ENCODE measurements around the gene CYS1. TPM values are rescaled to one million over a fixed set of nuclear protein-coding genes. Genes with fewer than 3 reads are reported as not detected.

The CYS1 gene
- polyA plus RNA-seq, 1 experiment: 2.5 TPM

DNA sequence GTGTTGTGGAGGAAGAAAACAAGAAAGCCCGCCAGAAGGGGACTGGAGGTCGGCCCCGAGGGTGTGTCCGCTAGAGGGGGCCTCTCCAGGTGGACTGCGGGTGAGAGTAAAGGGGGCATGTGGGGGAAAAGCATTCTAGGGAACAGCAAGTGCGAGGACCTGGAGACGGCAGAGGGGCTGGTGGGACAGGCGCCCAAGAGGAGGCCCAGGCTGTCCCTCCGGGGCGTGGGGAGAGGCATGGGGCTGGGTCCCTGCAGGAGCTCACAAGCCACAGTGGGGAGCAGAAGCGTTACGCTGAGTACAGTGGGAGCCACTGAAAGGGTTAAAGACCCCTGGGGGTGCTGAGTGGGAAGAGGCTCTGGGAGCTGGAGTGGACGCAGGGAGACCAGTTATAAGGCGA lies 38.5 kb downstream of the CYS1 start:
- Histone ChIP-seq H3K36me3 (ENCODE audit: control insufficient read depth, insufficient read depth, low read length) (no peaks in the 10 kb centered on the region; the same call in 1 of the 2 replicates), H3K27me3 (ENCODE audit: control insufficient read depth, insufficient read depth, low read length) (no peaks in the 10 kb centered on the region), H3K4me3 (ENCODE audit: low read depth, low read length) (no peak overlapping the region)
- DNase-seq (ENCODE audit: low read depth): no peak
- CTCF ChIA-PET: interaction anchor here (1.0 to 3.1 kb wide), 4 partner anchors 55 to 241 kb away, joined by 3 to 14 read pairs (median 4); no protein-coding TSS in a partner anchor
- TF ChIP-seq, protein P1, sequence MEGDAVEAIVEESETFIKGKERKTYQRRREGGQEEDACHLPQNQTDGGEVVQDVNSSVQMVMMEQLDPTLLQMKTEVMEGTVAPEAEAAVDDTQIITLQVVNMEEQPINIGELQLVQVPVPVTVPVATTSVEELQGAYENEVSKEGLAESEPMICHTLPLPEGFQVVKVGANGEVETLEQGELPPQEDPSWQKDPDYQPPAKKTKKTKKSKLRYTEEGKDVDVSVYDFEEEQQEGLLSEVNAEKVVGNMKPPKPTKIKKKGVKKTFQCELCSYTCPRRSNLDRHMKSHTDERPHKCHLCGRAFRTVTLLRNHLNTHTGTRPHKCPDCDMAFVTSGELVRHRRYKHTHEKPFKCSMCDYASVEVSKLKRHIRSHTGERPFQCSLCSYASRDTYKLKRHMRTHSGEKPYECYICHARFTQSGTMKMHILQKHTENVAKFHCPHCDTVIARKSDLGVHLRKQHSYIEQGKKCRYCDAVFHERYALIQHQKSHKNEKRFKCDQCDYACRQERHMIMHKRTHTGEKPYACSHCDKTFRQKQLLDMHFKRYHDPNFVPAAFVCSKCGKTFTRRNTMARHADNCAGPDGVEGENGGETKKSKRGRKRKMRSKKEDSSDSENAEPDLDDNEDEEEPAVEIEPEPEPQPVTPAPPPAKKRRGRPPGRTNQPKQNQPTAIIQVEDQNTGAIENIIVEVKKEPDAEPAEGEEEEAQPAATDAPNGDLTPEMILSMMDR (IDR thresholded peaks at IDR 0.05; ENCODE audit: insufficient read depth, low read depth, low read length): no peak
- POLR2A ChIA-PET: no interaction called here

DNA sequence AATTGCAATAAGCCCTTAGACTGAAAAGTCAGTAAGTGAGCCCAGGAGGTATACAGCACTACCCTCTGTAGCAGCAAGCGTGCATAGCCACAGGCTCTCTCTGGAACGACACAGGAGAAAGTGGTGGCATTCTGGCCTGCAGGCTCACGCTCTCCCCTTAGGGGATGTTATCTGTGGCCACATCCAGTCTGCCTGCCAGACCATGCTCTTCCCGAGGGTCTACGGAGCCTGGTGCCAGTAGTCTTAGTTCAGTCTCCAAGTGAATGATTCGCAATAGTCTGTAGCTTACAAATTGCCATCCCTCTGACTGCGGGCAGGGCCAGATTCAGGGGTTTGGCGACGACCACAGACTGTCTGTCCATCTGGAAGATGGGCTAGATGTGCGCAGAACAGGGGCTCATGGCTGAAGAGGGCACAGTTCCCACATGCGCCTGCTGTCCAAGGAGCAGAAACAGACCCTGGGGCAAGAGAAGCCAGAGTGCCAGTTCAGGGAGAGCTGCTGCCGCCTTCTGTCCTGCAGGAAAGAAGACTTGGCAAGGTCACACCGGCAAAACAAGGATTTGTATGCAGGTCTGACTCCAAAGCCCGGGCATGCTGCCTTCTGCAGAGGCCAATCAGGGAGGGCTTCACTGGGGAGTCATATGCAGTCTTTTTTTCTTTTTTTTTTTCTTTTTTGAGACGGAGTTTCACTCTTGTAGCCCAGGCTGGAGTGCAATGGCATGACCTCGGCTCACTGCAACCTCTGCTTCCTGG lies 40.4 kb downstream of the CYS1 start:
- Histone ChIP-seq H3K4me3 (ENCODE audit: low read depth, low read length) (no peak overlapping the region), H3K36me3 (ENCODE audit: control insufficient read depth, insufficient read depth, low read length) (no peaks in the 10 kb centered on the region), H3K27me3 (ENCODE audit: control insufficient read depth, insufficient read depth, low read length) (no peaks in the 10 kb centered on the region)
- TF ChIP-seq, protein P1 (IDR thresholded peaks at IDR 0.05; ENCODE audit: insufficient read depth, low read depth, low read length): no peak
- DNase-seq (ENCODE audit: low read depth): no peak
- POLR2A ChIA-PET: no interaction called here
- CTCF ChIA-PET: no interaction called here

DNA sequence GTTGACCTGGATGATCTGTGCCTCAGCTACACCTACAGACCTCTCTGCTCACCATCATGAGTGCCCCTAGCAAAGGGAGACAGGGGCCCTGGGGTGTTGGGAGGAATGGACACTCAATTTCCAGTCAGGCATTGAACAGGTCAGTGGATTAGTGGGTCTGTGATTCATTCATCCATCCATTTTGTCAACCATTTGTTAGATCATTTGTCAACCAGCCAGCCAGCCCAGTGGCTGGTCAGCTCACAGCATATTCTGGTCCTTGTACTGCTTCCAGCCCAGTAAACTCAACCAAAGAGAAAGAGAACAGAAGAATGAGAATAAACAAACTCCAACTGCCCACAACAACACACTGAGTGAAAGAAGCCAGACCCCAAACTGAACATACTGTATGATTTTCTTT lies 41.5 kb downstream of the CYS1 start:
- Histone ChIP-seq H3K4me3 (ENCODE audit: low read depth, low read length) (no peak overlapping the region), H3K36me3 (ENCODE audit: control insufficient read depth, insufficient read depth, low read length) (no peaks in the 10 kb centered on the region), H3K27me3 (ENCODE audit: control insufficient read depth, insufficient read depth, low read length) (no peaks in the 10 kb centered on the region)
- DNase-seq (ENCODE audit: low read depth): no peak
- TF ChIP-seq, protein P1 (IDR thresholded peaks at IDR 0.05; ENCODE audit: insufficient read depth, low read depth, low read length): no peak
- POLR2A ChIA-PET: no interaction called here
- CTCF ChIA-PET: interaction anchor here (0.6 kb wide), 1 partner anchor 240 kb away, joined by 3 read pairs; no protein-coding TSS in a partner anchor

DNA sequence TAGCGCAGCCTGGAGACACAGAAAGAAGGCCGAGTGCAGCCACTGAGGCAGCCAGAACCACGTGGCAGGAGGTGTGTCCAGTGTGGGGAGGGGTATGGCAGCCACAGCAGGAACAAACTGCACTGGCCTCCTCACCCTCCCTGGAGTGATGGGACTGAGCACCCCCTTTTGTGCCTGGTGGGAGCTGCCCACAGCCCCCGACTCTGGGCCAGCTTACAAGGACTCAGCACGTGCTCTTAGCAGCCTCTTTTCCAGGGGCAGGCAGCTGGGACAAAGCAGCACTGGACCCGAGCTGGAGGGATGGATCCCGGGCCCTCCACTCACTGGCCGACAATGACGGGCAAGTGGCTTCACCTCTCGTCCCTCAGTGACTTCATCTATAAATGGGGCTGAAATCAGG lies 42.1 kb downstream of the CYS1 start:
- POLR2A ChIA-PET: no interaction called here
- TF ChIP-seq, protein P1 (IDR thresholded peaks at IDR 0.05; ENCODE audit: insufficient read depth, low read depth, low read length): no peak
- no peak overlapping the region for H3K4me3 ChIP-seq (ENCODE audit: low read depth, low read length)
- H3K27me3 ChIP-seq (ENCODE audit: control insufficient read depth, insufficient read depth, low read length): no peaks in the 10 kb centered on the region
- CTCF ChIA-PET: interaction anchor here (0.6 to 2.8 kb wide), 2 partner anchors 54 to 239 kb away, joined by 3 to 7 read pairs; no protein-coding TSS in a partner anchor
- H3K36me3 ChIP-seq (ENCODE audit: control insufficient read depth, insufficient read depth, low read length): no peaks in the 10 kb centered on the region
- no peak for DNase-seq (ENCODE audit: low read depth)

DNA sequence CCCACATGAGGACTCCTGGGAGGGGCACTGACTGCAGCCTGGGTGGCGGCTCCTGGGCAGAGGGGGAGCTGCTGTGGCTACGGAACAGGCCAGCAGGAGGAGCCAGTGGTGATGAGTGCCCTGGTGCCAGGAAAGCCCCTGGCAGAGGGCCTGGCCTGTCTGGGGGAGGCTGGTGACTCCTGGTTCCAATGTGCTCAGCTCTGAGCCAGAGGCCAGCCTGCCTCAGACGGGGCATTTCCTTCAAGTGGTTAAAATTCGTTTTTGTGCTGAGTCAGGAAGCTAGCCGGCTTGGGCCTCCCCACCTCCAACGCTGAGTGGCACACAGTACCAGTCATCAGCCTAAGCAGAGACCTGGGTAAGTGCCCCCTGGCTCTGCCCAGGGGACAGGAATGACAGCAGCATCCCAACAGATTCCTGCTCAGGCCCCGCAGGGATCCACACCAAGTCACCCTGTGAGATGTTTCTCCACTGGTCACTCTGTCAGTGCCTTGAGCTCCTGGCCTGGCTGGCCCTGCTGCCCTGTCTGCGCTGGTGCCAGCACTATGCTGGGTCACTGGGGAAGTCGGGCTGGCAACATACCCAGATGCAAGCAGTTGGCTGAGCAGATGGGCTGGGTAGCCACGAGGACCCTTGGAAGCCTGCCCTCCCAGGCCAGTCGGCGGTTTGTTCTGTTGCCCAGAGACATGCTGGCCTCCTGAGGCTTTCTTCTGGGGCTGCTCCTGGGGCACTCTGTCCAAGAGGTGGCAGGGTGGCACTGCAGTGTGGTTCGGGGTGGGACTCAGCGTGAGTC lies 43.9 kb downstream of the CYS1 start:
- Histone ChIP-seq H3K4me3 (ENCODE audit: low read depth, low read length) (no peak overlapping the region), H3K27me3 (ENCODE audit: control insufficient read depth, insufficient read depth, low read length) (no peaks in the 10 kb centered on the region), H3K36me3 (ENCODE audit: control insufficient read depth, insufficient read depth, low read length) (no peaks in the 10 kb centered on the region)
- TF ChIP-seq, protein P1 (IDR thresholded peaks at IDR 0.05; ENCODE audit: insufficient read depth, low read depth, low read length): peak; percentile 56
- no peak for DNase-seq (ENCODE audit: low read depth)
- ChIA-PET POLR2A (interaction anchor here (0.7 kb wide), 1 partner anchor 406 kb away, joined by 3 read pairs; the partner anchor contains the start of gene YWHAQ), CTCF (interaction anchor here (0.8 to 2.8 kb wide), 6 partner anchors 11 to 237 kb away, joined by 3 to 7 read pairs (median 4); no protein-coding TSS in a partner anchor)

Measured in BJ (cell line).